ENCODE data around the gene UNK.
"Not testable (repeated sequence)": the region's sequence is repeated elsewhere in the genome, so short reads cannot be mapped to it uniquely, and the experiment has no call there.

UNK gene

GRCh38 chr17:75757086-75757681 lies 27.4 kb upstream of the UNK start:
- DNase-seq (ENCODE audit: low spot score) = no peak
- CTCF ChIA-PET = interaction anchor here (0.6 kb wide), 2 partner anchors 58 to 240 kb away, joined by 4 to 6 read pairs; no protein-coding TSS in a partner anchor
- no peak for TF ChIP-seq CTCF (conservative IDR thresholded peaks at IDR 0.05; ENCODE audit: low read depth)
- POLR2A ChIA-PET (ENCODE audit: low non-redundant PET) = no interaction called here
- H3K27ac ChIP-seq = peak overlapping the region; percentile 98

GRCh38 chr17:75758131-75758905 lies 26.3 kb upstream of the UNK start:
- POLR2A ChIA-PET (ENCODE audit: low non-redundant PET) = no interaction called here
- CTCF ChIA-PET = interaction anchor here (0.7 kb wide), 1 partner anchor 116 kb away, joined by 3 read pairs; no protein-coding TSS in a partner anchor

GRCh38 chr17:75759457-75759856 lies 25.1 kb upstream of the UNK start:
- no peak for DNase-seq (ENCODE audit: low spot score)
- ChIA-PET POLR2A (ENCODE audit: low non-redundant PET) (no interaction called here), CTCF (interaction anchor here (0.5 to 0.7 kb wide), 3 partner anchors 11 to 146 kb away, joined by 3 to 4 read pairs (median 3); no protein-coding TSS in a partner anchor)
- no peak for TF ChIP-seq CTCF (conservative IDR thresholded peaks at IDR 0.05; ENCODE audit: low read depth)
- H3K27ac ChIP-seq = peak overlapping the region; percentile 98

More at GRCh38 chr17:75758131-75758905, 26.3 kb upstream of the UNK start:
- DNase-seq (ENCODE audit: low spot score) = no peak
- peak overlapping the region; percentile 98 for H3K27ac ChIP-seq
- TF ChIP-seq CTCF (conservative IDR thresholded peaks at IDR 0.05; ENCODE audit: low read depth) = peak; percentile 29

- DNase-seq (ENCODE audit: low spot score); POLR2A ChIA-PET (ENCODE audit: low non-redundant PET): not testable (repeated sequence)
- peak overlapping the region; percentile 98 for H3K27ac ChIP-seq
- CTCF ChIA-PET = interaction anchor here (0.6 to 1.4 kb wide), 2 partner anchors 12 to 81 kb away, joined by 3 read pairs; no protein-coding TSS in a partner anchor
Observed at GRCh38 chr17:75759978-75760640, 24.5 kb upstream of the UNK start.

GRCh38 chr17:75762513-75763268 lies 21.9 kb upstream of the UNK start:
- DNase-seq (ENCODE audit: low spot score) = no peak
- CTCF ChIA-PET = interaction anchor here (0.8 to 2.0 kb wide), 8 partner anchors 12 to 143 kb away, joined by 3 to 7 read pairs (median 4); partner anchors contain the start of genes SMIM5 and TRIM65
- POLR2A ChIA-PET (ENCODE audit: low non-redundant PET) = interaction anchor here (1.1 kb wide), 1 partner anchor 113 kb away, joined by 4 read pairs; no protein-coding TSS in a partner anchor
- H3K27ac ChIP-seq = peak overlapping the region; percentile 98
- TF ChIP-seq CTCF (conservative IDR thresholded peaks at IDR 0.05; ENCODE audit: low read depth) = no peak

GRCh38 chr17:75763269-75763607 lies 21.4 kb upstream of the UNK start:
- no peak for DNase-seq (ENCODE audit: low spot score)
- H3K27ac ChIP-seq = peak overlapping the region; percentile 98
- POLR2A ChIA-PET (ENCODE audit: low non-redundant PET) = no interaction called here
- TF ChIP-seq CTCF (conservative IDR thresholded peaks at IDR 0.05; ENCODE audit: low read depth) = no peak
- CTCF ChIA-PET = interaction anchor here (0.8 to 2.0 kb wide), 7 partner anchors 15 to 133 kb away, joined by 3 to 7 read pairs (median 5); partner anchors contain the start of genes SMIM5 and TRIM65

All from RWPE1 (cell line).